GM03348 (cell line): ENCODE data around the gene SLC9A6.

Source experiments
- DNase-seq: peaks from one replicate; pipeline ENCODE4 v3.0.0; 2012; ENCODE audit warnings: low spot score

The SLC9A6 gene

GRCh38 chrX:135985157-135985972 is at the start of gene SLC9A6:
Gene SLC9A6, plus strand, starts transcription at chrX:135985435. Its CDS starts 224 bp downstream, at chrX:135985659.
- DNase-seq, result peak; percentile 84

- DNase-seq, result no peak
These were observed 40.7 kb upstream of the SLC9A6 start for GRCh38 chrX:135944486-135944885.

- DNase-seq, result no peak
These were observed 33.9 kb upstream of the SLC9A6 start for GRCh38 chrX:135951291-135951690.

GRCh38 chrX:135973025-135973547 is 12.1 kb upstream of the SLC9A6 start:
- DNase-seq, result peak; percentile 9

GRCh38 chrX:135973548-135974278 is 11.5 kb upstream of the SLC9A6 start, which contains the start of gene MMGT1:
Gene MMGT1, minus strand, starts transcription at chrX:135973988. Its CDS starts 313 bp downstream, at chrX:135973675.
- DNase-seq, result peak; percentile 95

- DNase-seq, result no peak
These were observed 10.9 kb upstream of the SLC9A6 start for GRCh38 chrX:135974279-135974856.

- DNase-seq, result no peak
These were observed 9.8 kb upstream of the SLC9A6 start for GRCh38 chrX:135975421-135975820.

GRCh38 chrX:135977611-135978010 is 7.6 kb upstream of the SLC9A6 start:
- peak; percentile 5 for DNase-seq

- no peak for DNase-seq
These were observed 4.2 kb upstream of the SLC9A6 start for GRCh38 chrX:135981010-135981409.

- DNase-seq, result no peak
These were observed 3.6 kb upstream of the SLC9A6 start for GRCh38 chrX:135981668-135982067.

GRCh38 chrX:135982860-135983259 is 2.4 kb upstream of the SLC9A6 start:
- DNase-seq, result no peak

GRCh38 chrX:135984256-135984655 is 979 bp upstream of the SLC9A6 start:
- no peak for DNase-seq

- no peak for DNase-seq
These were observed 461 bp upstream of the SLC9A6 start for GRCh38 chrX:135984791-135985156.

- no peak for DNase-seq
These were observed 707 bp downstream of the SLC9A6 start for GRCh38 chrX:135985973-135986310.

GRCh38 chrX:135988245-135988644 is 3.0 kb downstream of the SLC9A6 start:
- no peak for DNase-seq

GRCh38 chrX:136015016-136015415 is 29.8 kb downstream of the SLC9A6 start:
- DNase-seq, result no peak

GRCh38 chrX:136016881-136017280 is 31.6 kb downstream of the SLC9A6 start:
- no peak for DNase-seq

GRCh38 chrX:136019226-136019625 is 34.0 kb downstream of the SLC9A6 start:
- no peak for DNase-seq

GRCh38 chrX:136021160-136021559 is 35.9 kb downstream of the SLC9A6 start:
- DNase-seq, result no peak

GRCh38 chrX:136021903-136022302 is 36.7 kb downstream of the SLC9A6 start:
- no peak for DNase-seq

GRCh38 chrX:136025091-136025490 is 39.9 kb downstream of the SLC9A6 start:
- no peak for DNase-seq

- peak; percentile 41 for DNase-seq
These were observed 43.2 kb downstream of the SLC9A6 start for GRCh38 chrX:136028383-136028984.
